Lung (tissue), 12 donors: ENCODE data around the gene STATH. TPM values are rescaled to one million over a fixed set of nuclear protein-coding genes. Genes with fewer than 3 reads are reported as not detected.
"Not testable (repeated sequence)": the region's sequence is repeated elsewhere in the genome, so short reads cannot be mapped to it uniquely, and the experiment has no call there.

Experiments used
- ATAC-seq: fragments of 200-7000 bp; cut with Tn5 transposase; one replicate; pipeline ENCODE4 v1.9.1; 2020; ENCODE audit warnings: moderate number of reproducible peaks; ENCODE audit not compliant: insufficient read depth, low FRiP score
- DNase-seq, 3 donors: peaks; one replicate each; pipeline ENCODE4 v3.0.0-alpha.2; 2013 to 2017
- H3K27ac ChIP-seq, 2 donors: one replicate each; pipeline ENCODE4 v1.5.1; 2013; ENCODE audit warnings: mild to moderate bottlenecking in 2 of 2, moderate library complexity in 2 of 2, control low read depth in 1 of 2, inconsistent platforms in 1 of 2, low read depth in 1 of 2, low read length in 1 of 2
- H3K27me3 ChIP-seq, 3 donors: one replicate each; pipeline ENCODE4 v1.5.1; 2013; ENCODE audit warnings: low read length in 2 of 3; ENCODE audit not compliant: control insufficient read depth in 3 of 3, insufficient read depth in 3 of 3
- H3K36me3 ChIP-seq, 4 donors: one replicate each; pipeline ENCODE4 v1.5.1; 2013; ENCODE audit warnings: low read length in 4 of 4, mild to moderate bottlenecking in 1 of 4, moderate library complexity in 1 of 4; ENCODE audit not compliant: control insufficient read depth in 4 of 4, insufficient read depth in 4 of 4
- H3K4me1 ChIP-seq, 5 donors: one replicate each; pipeline ENCODE4 v1.5.1; 2013; ENCODE audit warnings: low read length in 5 of 5, mild to moderate bottlenecking in 2 of 5, moderate library complexity in 1 of 5; ENCODE audit not compliant: control insufficient read depth in 5 of 5, insufficient read depth in 5 of 5
- H3K4me3 ChIP-seq: one replicate; pipeline ENCODE4 v1.5.1; 2013; ENCODE audit warnings: mild to moderate bottlenecking, control low read depth, moderate library complexity
- H3K9ac ChIP-seq, 2 donors: one replicate each; pipeline ENCODE4 v1.5.1; 2013; ENCODE audit warnings: low read length in 2 of 2, control low read depth in 1 of 2; ENCODE audit not compliant: insufficient read depth in 1 of 2
- H3K9me3 ChIP-seq, 4 donors: one replicate each; pipeline ENCODE4 v1.5.1; 2013; ENCODE audit warnings: low read length in 3 of 4, mild to moderate bottlenecking in 1 of 4, moderate library complexity in 1 of 4; ENCODE audit not compliant: control insufficient read depth in 4 of 4, insufficient read depth in 3 of 4
- WGBS, 2 donors: extraction: QIAGEN DNeasy Blood & Tissue Kit; methylation state at CpG; one replicate each; pipeline ENCODE4 v1.1.7; 2013; 5-methylcytosine and 5-hydroxymethylcytosine counted together
- polyA plus RNA-seq, 2 donors: library from polyadenylated mRNA; stranded (reverse); fragments of 200-250 nt; gene quantifications; one replicate each; pipeline ENCODE4 v1.2.1, GENCODE V29; 2013
- total RNA-seq, 2 donors: library from RNA; depleted of rRNA in 1 of 2; stranded (reverse); fragments of >200 nt in 1 of 2; gene quantifications; one replicate each; pipeline ENCODE4 v1.2.1, GENCODE V29; 2014 to 2021
- TF ChIP-seq, protein P1 (sequence below): IDR thresholded peaks from 2 replicates; pipeline ENCODE4 v1.5.1; 2012; ENCODE audit warnings: mild to moderate bottlenecking; ENCODE audit errors: control extremely low read depth, extremely low read depth
- donor health status: control.
- donor health status: control.
- donor health status: Bipolar disorder and iron deficiency.
- donor health status: healthy.
- donor health status: DM: yes; HTN: yes; CAD: no.

The STATH gene
- total and polyA plus RNA-seq, 4 donors: not detected

DNA sequence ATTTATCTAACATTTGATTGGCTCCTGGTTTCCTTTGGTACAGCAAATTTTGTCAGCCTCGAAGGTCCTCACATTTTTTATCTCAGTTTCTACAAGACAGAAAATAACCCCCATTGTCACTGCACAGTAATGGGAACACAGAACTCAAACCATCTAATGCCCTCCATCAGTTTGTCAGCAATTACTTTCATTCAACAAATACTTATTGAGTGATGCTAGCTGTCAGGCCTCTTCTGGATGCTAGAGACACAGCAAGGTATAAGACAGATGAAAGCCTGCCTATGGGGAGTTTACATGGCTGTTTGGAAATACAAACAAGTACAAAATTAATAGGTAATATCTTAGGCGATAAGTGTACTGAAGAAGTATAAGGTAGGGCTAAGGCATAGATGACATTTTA lies 27.5 kb downstream of the STATH start:
- TF ChIP-seq, protein P1, sequence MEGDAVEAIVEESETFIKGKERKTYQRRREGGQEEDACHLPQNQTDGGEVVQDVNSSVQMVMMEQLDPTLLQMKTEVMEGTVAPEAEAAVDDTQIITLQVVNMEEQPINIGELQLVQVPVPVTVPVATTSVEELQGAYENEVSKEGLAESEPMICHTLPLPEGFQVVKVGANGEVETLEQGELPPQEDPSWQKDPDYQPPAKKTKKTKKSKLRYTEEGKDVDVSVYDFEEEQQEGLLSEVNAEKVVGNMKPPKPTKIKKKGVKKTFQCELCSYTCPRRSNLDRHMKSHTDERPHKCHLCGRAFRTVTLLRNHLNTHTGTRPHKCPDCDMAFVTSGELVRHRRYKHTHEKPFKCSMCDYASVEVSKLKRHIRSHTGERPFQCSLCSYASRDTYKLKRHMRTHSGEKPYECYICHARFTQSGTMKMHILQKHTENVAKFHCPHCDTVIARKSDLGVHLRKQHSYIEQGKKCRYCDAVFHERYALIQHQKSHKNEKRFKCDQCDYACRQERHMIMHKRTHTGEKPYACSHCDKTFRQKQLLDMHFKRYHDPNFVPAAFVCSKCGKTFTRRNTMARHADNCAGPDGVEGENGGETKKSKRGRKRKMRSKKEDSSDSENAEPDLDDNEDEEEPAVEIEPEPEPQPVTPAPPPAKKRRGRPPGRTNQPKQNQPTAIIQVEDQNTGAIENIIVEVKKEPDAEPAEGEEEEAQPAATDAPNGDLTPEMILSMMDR: no peak
- Histone ChIP-seq H3K9me3 (no peaks in the 10 kb centered on the region), H3K9ac (no peak overlapping the region), H3K36me3 (no peaks in the 10 kb centered on the region), H3K27ac (no peak overlapping the region), H3K4me3 (no peak overlapping the region), H3K4me1 (no peaks in the 10 kb centered on the region), H3K27me3 (no peaks in the 10 kb centered on the region)
- WGBS, 2 donors: 80 to 88% methylated on average over 2 of the region's 2 CpGs
- ATAC-seq (no peak), DNase-seq (no peak)

DNA sequence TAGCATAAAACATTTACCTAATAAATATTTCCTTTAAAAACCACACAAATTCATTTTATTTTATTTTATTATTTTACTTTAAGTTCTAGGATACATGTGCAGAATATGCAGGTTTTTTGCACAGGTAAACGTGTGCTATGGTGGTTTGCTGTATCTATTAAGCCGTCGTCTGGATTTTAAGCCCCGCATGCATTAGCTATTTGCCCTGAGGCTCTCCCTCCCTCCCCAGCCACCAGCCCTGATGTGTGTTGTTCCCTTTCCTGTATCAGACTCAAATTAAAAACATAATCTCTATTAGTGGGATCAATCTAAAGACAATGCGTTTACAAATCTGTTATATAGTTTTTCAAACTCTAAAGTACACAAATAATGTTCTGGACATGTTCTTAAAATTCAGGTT lies 31.2 kb downstream of the STATH start:
- Histone ChIP-seq H3K4me1 (no peaks in the 10 kb centered on the region), H3K4me3 (no peak overlapping the region), H3K9me3 (no peaks in the 10 kb centered on the region), H3K27me3 (no peaks in the 10 kb centered on the region), H3K36me3 (no peaks in the 10 kb centered on the region), H3K27ac (no peak overlapping the region), H3K9ac (no peak overlapping the region)
- ATAC-seq (no peak), DNase-seq (no peak)
- TF ChIP-seq, protein P1: no peak
- WGBS, 2 donors: 84 to 88% methylated on average over 5 of the region's 5 CpGs

DNA sequence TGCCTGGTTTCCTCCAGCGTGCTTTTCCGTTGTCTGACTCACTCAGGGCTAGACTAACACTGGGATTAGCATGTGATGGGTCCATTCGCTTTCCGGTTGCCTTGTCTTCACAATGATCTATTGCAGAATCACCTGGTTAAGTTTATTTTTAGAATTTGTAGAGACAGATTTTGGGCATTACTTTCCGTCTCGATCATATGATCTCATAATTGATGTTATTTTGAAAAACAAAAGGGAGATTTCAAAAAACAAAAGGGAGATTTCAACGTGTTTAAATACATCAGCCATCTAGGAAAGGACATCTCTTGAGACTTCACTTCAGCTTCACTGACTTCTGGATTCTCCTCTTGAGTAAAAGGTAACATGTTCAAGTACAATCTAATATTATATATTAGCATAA lies 32.4 kb downstream of the STATH start, which contains the start of gene HTN3:
HTN3 (plus strand) TSS at position 301 of the 400 bp plus-strand sequence. CDS start 2,282 bp downstream, outside the sequence.
- not testable (repeated sequence) for ATAC-seq, H3K27ac ChIP-seq, H3K9ac ChIP-seq, H3K4me1 ChIP-seq, H3K9me3 ChIP-seq, H3K4me3 ChIP-seq, DNase-seq, H3K36me3 ChIP-seq, H3K27me3 ChIP-seq
- WGBS, 2 donors: 85 to 88% methylated on average over 5 to 6 of the region's 7 CpGs

DNA sequence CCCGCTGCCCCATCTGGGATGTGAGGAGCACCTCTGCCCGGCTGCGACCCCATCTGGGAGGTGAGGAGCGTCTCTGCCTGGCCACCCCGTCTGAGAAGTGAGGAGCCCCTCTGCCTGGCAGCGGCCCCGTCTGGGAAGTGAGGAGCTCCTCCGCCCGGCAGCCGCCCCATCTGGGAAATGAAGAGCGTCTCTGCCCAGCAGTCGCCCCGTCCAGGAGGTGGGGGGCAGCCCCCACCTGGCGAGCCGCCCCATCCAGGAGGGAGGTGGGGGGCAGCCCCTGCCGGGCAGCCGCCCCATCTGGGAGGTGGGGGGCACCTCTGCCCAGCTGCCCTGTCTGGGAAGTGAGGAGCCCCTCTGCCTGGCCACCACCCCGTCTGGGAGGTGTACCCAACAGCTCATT lies 41.8 kb downstream of the STATH start:
- not testable (repeated sequence) for H3K36me3 ChIP-seq, H3K27ac ChIP-seq, DNase-seq, H3K4me1 ChIP-seq, H3K9me3 ChIP-seq, H3K9ac ChIP-seq, H3K4me3 ChIP-seq, H3K27me3 ChIP-seq, ATAC-seq
- 88 to 90% methylated on average over 18 of the region's 18 CpGs for WGBS, 2 donors

DNA sequence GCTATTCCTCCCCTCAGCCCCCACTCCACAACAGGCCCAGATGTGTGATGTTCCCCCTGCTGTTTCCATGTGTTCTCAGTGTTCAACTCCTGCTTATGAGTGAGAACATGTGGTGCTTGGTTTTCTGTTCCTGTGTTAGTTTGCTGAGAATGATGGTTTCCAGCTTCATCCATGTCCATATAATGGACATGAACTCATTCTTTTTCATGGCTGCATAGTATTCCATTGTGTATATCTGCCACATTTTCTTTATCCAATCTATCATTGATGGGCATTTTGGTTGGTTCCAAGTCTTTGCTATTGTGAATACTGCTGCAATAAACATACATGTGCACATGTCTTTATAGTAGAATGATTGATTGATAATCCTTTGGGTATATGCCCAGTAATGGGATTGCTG lies 44.2 kb downstream of the STATH start:
- not testable (repeated sequence) for H3K4me3 ChIP-seq, ATAC-seq, H3K36me3 ChIP-seq, H3K9ac ChIP-seq, H3K9me3 ChIP-seq, H3K27ac ChIP-seq, DNase-seq, H3K4me1 ChIP-seq, H3K27me3 ChIP-seq
